Fibroblast of lung (primary cell): ENCODE results near the gene SUPV3L1. TPM values are rescaled to one million over a fixed set of nuclear protein-coding genes. Genes with fewer than 3 reads are reported as not detected.
"Not testable (repeated sequence)": the region's sequence is repeated elsewhere in the genome, so short reads cannot be mapped to it uniquely, and the experiment has no call there.

Source experiments
- DNase-seq, 2 donors: peaks; one replicate each; pipeline versions ENCODE4 v3.0.0 to v3.0.0-alpha.2; 2010; ENCODE audit warnings: low read depth in 2 of 2
- H2AFZ ChIP-seq: 2 replicates; pipeline ENCODE4 v1.5.1; 2012; ENCODE audit warnings: low read length, control low read depth, inconsistent platforms
- H3K27ac ChIP-seq: 2 replicates; pipeline ENCODE4 v1.5.1; 2011; ENCODE audit warnings: low read length, control low read depth; ENCODE audit not compliant: insufficient read depth
- H3K27me3 ChIP-seq: 2 replicates; pipeline ENCODE4 v1.5.1; 2011; ENCODE audit warnings: mild to moderate bottlenecking, low read length; ENCODE audit not compliant: control insufficient read depth, insufficient read depth
- H3K36me3 ChIP-seq: 2 replicates; pipeline ENCODE4 v1.5.1; 2011; ENCODE audit warnings: low read length; ENCODE audit not compliant: control insufficient read depth, insufficient read depth
- H3K4me1 ChIP-seq: 2 replicates; pipeline ENCODE4 v1.5.1; 2011; ENCODE audit warnings: low read length; ENCODE audit not compliant: control insufficient read depth, insufficient read depth; ENCODE audit errors: extremely low read depth
- H3K4me2 ChIP-seq: 2 replicates; pipeline ENCODE4 v1.5.1; 2011; ENCODE audit warnings: low read length, control low read depth; ENCODE audit not compliant: insufficient read depth; ENCODE audit errors: extremely low read depth
- H3K4me3 ChIP-seq, 4 experiments: fragments of 200-600 bp in 1 of 4; sonication (generic) in 1 of 4; replicated peaks in 1 of 4; 2 replicates each; pipeline ENCODE4 v1.5.1; 2011 to 2016; ENCODE audit warnings: low read length in 4 of 4, low read depth in 3 of 4, mild to moderate bottlenecking in 3 of 4, control low read depth in 2 of 4, inconsistent platforms in 1 of 4, mixed read lengths in 1 of 4; ENCODE audit not compliant: insufficient read depth in 1 of 4; ENCODE audit errors: control extremely low read depth in 1 of 4
- H3K79me2 ChIP-seq: 2 replicates; pipeline ENCODE4 v1.5.1; 2012; ENCODE audit warnings: mild to moderate bottlenecking, low read length, inconsistent platforms; ENCODE audit not compliant: control insufficient read depth, insufficient read depth
- H3K9ac ChIP-seq: 2 replicates; pipeline ENCODE4 v1.5.1; 2011; ENCODE audit warnings: mild to moderate bottlenecking, low read length, control low read depth; ENCODE audit not compliant: insufficient read depth
- H3K9me3 ChIP-seq: 2 replicates; pipeline ENCODE4 v1.5.1; 2012; ENCODE audit warnings: low read depth, low read length; ENCODE audit not compliant: control insufficient read depth, insufficient read depth
- H4K20me1 ChIP-seq: 2 replicates; pipeline ENCODE4 v1.5.1; 2011; ENCODE audit warnings: low read length; ENCODE audit not compliant: control insufficient read depth, insufficient read depth; ENCODE audit errors: extremely low read depth
- CTCF ChIP-seq, 2 donors: IDR thresholded peaks in 1 of 2; conservative IDR thresholded peaks in 1 of 2; 1 replicate in 1 of 2; 2 replicates in 1 of 2; pipeline ENCODE4 v1.5.1; 2011 to 2012; ENCODE audit warnings: low read length in 2 of 2, control low read depth in 1 of 2, inconsistent platforms in 1 of 2, low read depth in 1 of 2, mild to moderate bottlenecking in 1 of 2
- EZH2 ChIP-seq: IDR thresholded peaks from 2 replicates; pipeline ENCODE4 v1.5.1; 2012; ENCODE audit warnings: low read length, control low read depth, mild to moderate bottlenecking; ENCODE audit errors: missing control alignments
- polyA plus RNA-seq, 2 donors: library from polyadenylated mRNA; depleted of rRNA in 1 of 2; stranded (reverse) in 1 of 2; unstranded in 1 of 2; fragments of >200 nt; gene quantifications; 2 replicates each; pipeline ENCODE4 v1.2.1, GENCODE V29; 2011 to 2012; ENCODE audit warnings: missing spikeins in 1 of 2
- total RNA-seq: library from RNA; depleted of rRNA; stranded (reverse); fragments of >200 nt; gene quantifications from 2 replicates; pipeline ENCODE4 v1.2.1, GENCODE V29; 2014

SUPV3L1 gene
- total and polyA plus RNA-seq, 2 donors (not counting 1 experiment from before 2014, with no cell fraction given), result 31.8 to 49.5 TPM

GRCh38 chr10:69172241-69172982, 7.6 kb upstream of the SUPV3L1 start:
- DNase-seq, result no peak
- H3K9ac ChIP-seq, result no peak overlapping the region
- no peak overlapping the region for H3K4me2 ChIP-seq
- no peak overlapping the region for H2AFZ ChIP-seq
- H3K79me2 ChIP-seq, result no peaks in the 10 kb centered on the region
- no peaks in the 10 kb centered on the region for H3K9me3 ChIP-seq
- H3K4me3 ChIP-seq, result no peak overlapping the region
- no peaks in the 10 kb centered on the region for H4K20me1 ChIP-seq
- TF ChIP-seq CTCF (conservative IDR thresholded peaks at IDR 0.05 in 1 of 2, IDR thresholded peaks at IDR 0.05 in 1 of 2; ENCODE audit: low read depth in 1 of 2, low read length in 2 of 2) (no peak), EZH2 (no peak)
- H3K4me1 ChIP-seq, result no peaks in the 10 kb centered on the region
- H3K36me3 ChIP-seq, result no peaks in the 10 kb centered on the region
- H3K27me3 ChIP-seq, result no peaks in the 10 kb centered on the region
- no peak overlapping the region for H3K27ac ChIP-seq

DNA sequence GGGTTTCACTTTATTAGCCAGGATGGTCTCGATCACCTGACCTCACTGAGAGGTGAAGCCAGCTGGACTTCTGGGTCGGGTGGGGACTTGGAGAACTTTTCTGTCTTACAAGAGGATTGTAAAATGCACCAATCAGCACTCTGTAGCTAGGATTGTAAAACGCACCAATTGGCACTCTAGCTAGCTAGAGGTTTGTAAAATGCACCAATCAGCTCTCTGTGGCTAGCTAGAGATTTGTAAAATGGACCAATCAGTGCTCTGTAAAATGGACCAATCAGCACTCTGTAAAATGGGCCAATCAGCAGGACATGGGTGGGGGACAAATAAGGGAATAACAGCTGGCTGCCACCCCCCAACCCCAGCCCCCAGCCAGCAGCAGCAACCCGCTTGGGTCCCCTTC, 4.7 kb upstream of the SUPV3L1 start:
- H3K9ac ChIP-seq, H3K4me1 ChIP-seq, H4K20me1 ChIP-seq, H3K27me3 ChIP-seq, H3K79me2 ChIP-seq, H3K4me2 ChIP-seq, H3K36me3 ChIP-seq, DNase-seq, H3K27ac ChIP-seq, H3K9me3 ChIP-seq, H2AFZ ChIP-seq, H3K4me3 ChIP-seq: not testable (repeated sequence)

- Histone ChIP-seq H3K36me3 (no peaks in the 10 kb centered on the region), H3K4me3 (no peak overlapping the region), H2AFZ (no peak overlapping the region), H3K27me3 (no peaks in the 10 kb centered on the region), H3K9me3 (no peaks in the 10 kb centered on the region), H3K4me2 (no peak overlapping the region), H3K4me1 (peaks cover 12% of the 10 kb centered on the region), H3K9ac (no peak overlapping the region), H4K20me1 (no peaks in the 10 kb centered on the region), H3K27ac (no peak overlapping the region), H3K79me2 (peaks cover 17% of the 10 kb centered on the region)
- TF ChIP-seq EZH2 (no peak), CTCF (conservative IDR thresholded peaks at IDR 0.05 in 1 of 2, IDR thresholded peaks at IDR 0.05 in 1 of 2; ENCODE audit: low read depth in 1 of 2, low read length in 2 of 2) (no peak)
- DNase-seq, result no peak
Observed at GRCh38 chr10:69176823-69177222, 3.2 kb upstream of the SUPV3L1 start.
